Esophagus squamous epithelium (tissue), 4 donors: Measurements from ENCODE around the gene NPAS2.

Experiments
- POLR2A ChIP-seq, 4 donors: fragments of 450-650 bp; IDR thresholded peaks; one replicate each; pipeline ENCODE4 v1.6.1; 2017; ENCODE audit warnings: antibody characterized with exemption in 4 of 4, mild to moderate bottlenecking in 4 of 4, moderate library complexity in 3 of 4
- TF ChIP-seq, protein P1 (sequence below), 6 experiments: fragments of 450-650 bp in 4 of 6; fragments of 200-600 bp in 2 of 6; sonication (generic) in 2 of 6; IDR thresholded peaks; one replicate each; pipeline ENCODE4 v1.5.1; 2016 to 2019; ENCODE audit warnings: antibody characterized with exemption in 6 of 6, mild to moderate bottlenecking in 4 of 6, moderate library complexity in 4 of 6

DNA sequence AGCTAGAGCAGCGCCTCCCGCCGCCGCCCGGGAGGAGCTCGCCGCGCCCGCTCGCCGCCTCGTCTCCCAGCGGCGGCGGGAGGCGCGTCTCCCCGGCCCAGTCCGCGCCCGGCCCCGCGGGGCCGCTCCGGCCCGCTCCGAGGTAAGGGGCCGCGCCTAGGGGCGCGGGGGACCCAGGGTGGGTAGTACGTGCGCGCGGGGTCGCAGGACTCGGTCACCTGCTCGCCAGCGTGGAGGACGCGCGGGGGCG is 259 bp downstream of the NPAS2 start:
- TF ChIP-seq, protein P1, sequence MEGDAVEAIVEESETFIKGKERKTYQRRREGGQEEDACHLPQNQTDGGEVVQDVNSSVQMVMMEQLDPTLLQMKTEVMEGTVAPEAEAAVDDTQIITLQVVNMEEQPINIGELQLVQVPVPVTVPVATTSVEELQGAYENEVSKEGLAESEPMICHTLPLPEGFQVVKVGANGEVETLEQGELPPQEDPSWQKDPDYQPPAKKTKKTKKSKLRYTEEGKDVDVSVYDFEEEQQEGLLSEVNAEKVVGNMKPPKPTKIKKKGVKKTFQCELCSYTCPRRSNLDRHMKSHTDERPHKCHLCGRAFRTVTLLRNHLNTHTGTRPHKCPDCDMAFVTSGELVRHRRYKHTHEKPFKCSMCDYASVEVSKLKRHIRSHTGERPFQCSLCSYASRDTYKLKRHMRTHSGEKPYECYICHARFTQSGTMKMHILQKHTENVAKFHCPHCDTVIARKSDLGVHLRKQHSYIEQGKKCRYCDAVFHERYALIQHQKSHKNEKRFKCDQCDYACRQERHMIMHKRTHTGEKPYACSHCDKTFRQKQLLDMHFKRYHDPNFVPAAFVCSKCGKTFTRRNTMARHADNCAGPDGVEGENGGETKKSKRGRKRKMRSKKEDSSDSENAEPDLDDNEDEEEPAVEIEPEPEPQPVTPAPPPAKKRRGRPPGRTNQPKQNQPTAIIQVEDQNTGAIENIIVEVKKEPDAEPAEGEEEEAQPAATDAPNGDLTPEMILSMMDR (IDR thresholded peaks at IDR 0.05) = no peak
- no peak for TF ChIP-seq POLR2A (IDR thresholded peaks at IDR 0.05)
